HepG2 (cell line): Measurements from ENCODE around the gene RANBP2. TPM values are rescaled to one million over a fixed set of nuclear protein-coding genes. Genes with fewer than 3 reads are reported as not detected.

Experiments
- ATM ChIP-seq: fragments of 450-650 bp; IDR thresholded peaks from 2 replicates; pipeline ENCODE4 v1.7.1; 2017; ENCODE audit warnings: mild to moderate bottlenecking, borderline replicate concordance
- FLYWCH1 ChIP-seq: sonication (generic); formaldehyde crosslinking; IDR thresholded peaks from 2 replicates; pipeline ENCODE4 v1.8.1; 2023; ENCODE audit warnings: mild to moderate bottlenecking, missing genetic modification reagents
- JDP2 ChIP-seq: sonication (generic); formaldehyde crosslinking; IDR thresholded peaks from 2 replicates; pipeline ENCODE4 v1.8.1; 2022; ENCODE audit warnings: missing genetic modification reagents, borderline replicate concordance
- NPAS2 ChIP-seq: sonication (generic); formaldehyde crosslinking; IDR thresholded peaks from 2 replicates; pipeline ENCODE4 v1.8.0; 2022; ENCODE audit warnings: mild to moderate bottlenecking, missing genetic modification reagents, borderline replicate concordance
- ZNF143 ChIP-seq: sonication (generic); formaldehyde crosslinking; IDR thresholded peaks from 2 replicates; pipeline ENCODE4 v1.4.0; 2020; ENCODE audit warnings: missing genetic modification reagents
- ZNF205 ChIP-seq: IDR thresholded peaks from 2 replicates; pipeline ENCODE4 v1.6.1; 2018; ENCODE audit warnings: missing biosample characterization, missing genetic modification reagents
- ZNF383 ChIP-seq: sonication (generic); formaldehyde crosslinking; IDR thresholded peaks from 2 replicates; pipeline ENCODE4 v1.4.0; 2020; ENCODE audit warnings: missing genetic modification reagents, mild to moderate bottlenecking, borderline replicate concordance
- ZNF510 ChIP-seq: sonication (generic); formaldehyde crosslinking; IDR thresholded peaks from 2 replicates; pipeline ENCODE4 v1.4.0; 2020; ENCODE audit warnings: low read depth, mild to moderate bottlenecking, missing genetic modification reagents
- ZNF703 ChIP-seq: sonication (generic); formaldehyde crosslinking; IDR thresholded peaks from 2 replicates; pipeline ENCODE4 v1.5.1; 2020; ENCODE audit warnings: missing genetic modification reagents, mild to moderate bottlenecking, moderate library complexity, borderline replicate concordance
- polyA plus RNA-seq, 8 experiments: library from polyadenylated mRNA; depleted of rRNA in 3 of 8; stranded (reverse) in 7 of 8; unstranded in 1 of 8; fragments of >200 nt; fragmentation: Illumina TruSeq in 4 of 8; extraction: Trizol in 4 of 8; gene quantifications; 2 replicates each; pipeline versions ENCODE4 v1.2.1 to v1.2.3, GENCODE V29; 2011 to 2016; ENCODE audit warnings: low read depth in 4 of 8, missing spikeins in 1 of 8, mixed read lengths in 1 of 8; ENCODE audit not compliant: insufficient read depth in 1 of 8
- total RNA-seq, 5 experiments: library from RNA; depleted of rRNA; stranded (reverse); fragments of >200 nt; fragmentation: Illumina TruSeq; extraction: Trizol; gene quantifications; 2 replicates each; pipeline ENCODE4 v1.2.3, GENCODE V29; 2016; ENCODE audit warnings: low read depth in 1 of 5
- TF ChIP-seq, protein P1 (sequence below): sonication (generic); formaldehyde crosslinking; IDR thresholded peaks from 2 replicates; pipeline ENCODE4 v1.4.0; 2020; ENCODE audit warnings: missing genetic modification reagents
- TF ChIP-seq, protein P2 (sequence below), 2 experiments: fragments of 450-650 bp in 1 of 2; sonication (generic) in 1 of 2; formaldehyde crosslinking in 1 of 2; IDR thresholded peaks; 2 replicates each; pipeline versions ENCODE4 v1.6.1 to v1.8.0; 2016 to 2022; ENCODE audit warnings: antibody characterized with exemption in 1 of 2, mild to moderate bottlenecking in 1 of 2, missing genetic modification reagents in 1 of 2
- TF ChIP-seq, protein P3 (sequence below): sonication (generic); formaldehyde crosslinking; IDR thresholded peaks from 2 replicates; pipeline ENCODE4 v1.8.0; 2022; ENCODE audit warnings: mild to moderate bottlenecking, missing genetic modification reagents
- TF ChIP-seq, protein P4 (sequence below): sonication (generic); formaldehyde crosslinking; IDR thresholded peaks from 2 replicates; pipeline ENCODE4 v1.8.1; 2023; ENCODE audit warnings: missing genetic modification reagents, mild to moderate bottlenecking, borderline replicate concordance

RANBP2 gene
- total and polyA plus RNA-seq, 2 of the 13 experiments (the other 11 are each of a cell fraction or from before 2014, with no cell fraction given): 12.2 to 87.0 TPM

DNA sequence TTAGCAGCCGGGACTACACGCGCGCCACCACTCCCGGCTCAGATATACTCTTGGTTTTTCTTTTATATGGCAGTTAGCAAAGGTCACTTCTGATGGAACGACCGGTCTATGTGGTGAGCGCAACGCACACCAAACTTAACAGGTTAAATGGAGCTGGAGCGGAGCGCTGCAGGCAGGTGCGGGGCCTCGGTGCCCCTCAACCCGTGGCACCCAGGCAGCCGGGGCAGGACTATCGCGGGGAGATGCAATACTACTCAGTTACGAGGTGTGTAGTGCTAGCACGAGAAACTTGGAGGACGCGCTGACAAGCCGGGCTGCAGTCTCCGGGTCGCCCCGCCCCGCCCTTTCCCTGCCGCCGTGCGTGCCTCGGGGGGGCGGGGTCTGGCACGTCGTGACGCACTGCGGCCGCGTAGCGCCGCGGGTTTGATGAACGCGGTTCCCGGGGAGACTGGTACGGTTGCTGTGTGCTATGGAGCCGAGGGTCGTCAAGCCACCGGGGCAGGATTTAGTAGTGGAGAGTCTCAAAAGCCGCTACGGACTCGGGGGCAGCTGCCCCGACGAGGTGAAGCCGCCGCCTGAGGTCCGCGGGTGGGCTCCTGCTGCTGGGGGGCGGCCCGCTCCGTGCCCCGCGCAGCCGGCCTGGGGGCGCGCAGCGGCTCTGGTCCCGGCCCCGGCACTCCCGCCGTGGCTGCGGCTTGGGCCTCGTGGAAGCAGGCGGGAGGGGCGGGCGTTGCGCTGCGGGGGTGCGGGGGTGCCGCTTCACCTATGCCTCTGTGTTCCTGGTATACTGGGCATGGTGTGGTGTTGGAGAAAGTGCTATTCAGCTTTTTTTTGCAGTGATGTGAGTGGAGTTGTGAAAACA is 67.3 kb downstream of the RANBP2 start, which contains the start of gene CCDC138 (continued):
- TF ChIP-seq, protein P1, sequence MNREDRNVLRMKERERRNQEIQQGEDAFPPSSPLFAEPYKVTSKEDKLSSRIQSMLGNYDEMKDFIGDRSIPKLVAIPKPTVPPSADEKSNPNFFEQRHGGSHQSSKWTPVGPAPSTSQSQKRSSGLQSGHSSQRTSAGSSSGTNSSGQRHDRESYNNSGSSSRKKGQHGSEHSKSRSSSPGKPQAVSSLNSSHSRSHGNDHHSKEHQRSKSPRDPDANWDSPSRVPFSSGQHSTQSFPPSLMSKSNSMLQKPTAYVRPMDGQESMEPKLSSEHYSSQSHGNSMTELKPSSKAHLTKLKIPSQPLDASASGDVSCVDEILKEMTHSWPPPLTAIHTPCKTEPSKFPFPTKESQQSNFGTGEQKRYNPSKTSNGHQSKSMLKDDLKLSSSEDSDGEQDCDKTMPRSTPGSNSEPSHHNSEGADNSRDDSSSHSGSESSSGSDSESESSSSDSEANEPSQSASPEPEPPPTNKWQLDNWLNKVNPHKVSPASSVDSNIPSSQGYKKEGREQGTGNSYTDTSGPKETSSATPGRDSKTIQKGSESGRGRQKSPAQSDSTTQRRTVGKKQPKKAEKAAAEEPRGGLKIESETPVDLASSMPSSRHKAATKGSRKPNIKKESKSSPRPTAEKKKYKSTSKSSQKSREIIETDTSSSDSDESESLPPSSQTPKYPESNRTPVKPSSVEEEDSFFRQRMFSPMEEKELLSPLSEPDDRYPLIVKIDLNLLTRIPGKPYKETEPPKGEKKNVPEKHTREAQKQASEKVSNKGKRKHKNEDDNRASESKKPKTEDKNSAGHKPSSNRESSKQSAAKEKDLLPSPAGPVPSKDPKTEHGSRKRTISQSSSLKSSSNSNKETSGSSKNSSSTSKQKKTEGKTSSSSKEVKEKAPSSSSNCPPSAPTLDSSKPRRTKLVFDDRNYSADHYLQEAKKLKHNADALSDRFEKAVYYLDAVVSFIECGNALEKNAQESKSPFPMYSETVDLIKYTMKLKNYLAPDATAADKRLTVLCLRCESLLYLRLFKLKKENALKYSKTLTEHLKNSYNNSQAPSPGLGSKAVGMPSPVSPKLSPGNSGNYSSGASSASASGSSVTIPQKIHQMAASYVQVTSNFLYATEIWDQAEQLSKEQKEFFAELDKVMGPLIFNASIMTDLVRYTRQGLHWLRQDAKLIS (CRISPR knock-in tag): no peak
- TF ChIP-seq ZNF205 (CRISPR knock-in tag) (no peak), FLYWCH1 (CRISPR knock-in tag) (no peak), NPAS2 (no peak), ZNF143 (CRISPR knock-in tag) (peak; percentile 47; the same call in 1 of the 2 replicates), ZNF510 (CRISPR knock-in tag) (no peak), ZNF703 (CRISPR knock-in tag) (0 out of 2 replicates have a peak, but pooled peaks have one; percentile 2), JDP2 (CRISPR knock-in tag) (no peak; the same call in 1 of the 2 replicates), ZNF383 (CRISPR knock-in tag) (no peak), ATM (no peak)
- TF ChIP-seq, protein P2, sequence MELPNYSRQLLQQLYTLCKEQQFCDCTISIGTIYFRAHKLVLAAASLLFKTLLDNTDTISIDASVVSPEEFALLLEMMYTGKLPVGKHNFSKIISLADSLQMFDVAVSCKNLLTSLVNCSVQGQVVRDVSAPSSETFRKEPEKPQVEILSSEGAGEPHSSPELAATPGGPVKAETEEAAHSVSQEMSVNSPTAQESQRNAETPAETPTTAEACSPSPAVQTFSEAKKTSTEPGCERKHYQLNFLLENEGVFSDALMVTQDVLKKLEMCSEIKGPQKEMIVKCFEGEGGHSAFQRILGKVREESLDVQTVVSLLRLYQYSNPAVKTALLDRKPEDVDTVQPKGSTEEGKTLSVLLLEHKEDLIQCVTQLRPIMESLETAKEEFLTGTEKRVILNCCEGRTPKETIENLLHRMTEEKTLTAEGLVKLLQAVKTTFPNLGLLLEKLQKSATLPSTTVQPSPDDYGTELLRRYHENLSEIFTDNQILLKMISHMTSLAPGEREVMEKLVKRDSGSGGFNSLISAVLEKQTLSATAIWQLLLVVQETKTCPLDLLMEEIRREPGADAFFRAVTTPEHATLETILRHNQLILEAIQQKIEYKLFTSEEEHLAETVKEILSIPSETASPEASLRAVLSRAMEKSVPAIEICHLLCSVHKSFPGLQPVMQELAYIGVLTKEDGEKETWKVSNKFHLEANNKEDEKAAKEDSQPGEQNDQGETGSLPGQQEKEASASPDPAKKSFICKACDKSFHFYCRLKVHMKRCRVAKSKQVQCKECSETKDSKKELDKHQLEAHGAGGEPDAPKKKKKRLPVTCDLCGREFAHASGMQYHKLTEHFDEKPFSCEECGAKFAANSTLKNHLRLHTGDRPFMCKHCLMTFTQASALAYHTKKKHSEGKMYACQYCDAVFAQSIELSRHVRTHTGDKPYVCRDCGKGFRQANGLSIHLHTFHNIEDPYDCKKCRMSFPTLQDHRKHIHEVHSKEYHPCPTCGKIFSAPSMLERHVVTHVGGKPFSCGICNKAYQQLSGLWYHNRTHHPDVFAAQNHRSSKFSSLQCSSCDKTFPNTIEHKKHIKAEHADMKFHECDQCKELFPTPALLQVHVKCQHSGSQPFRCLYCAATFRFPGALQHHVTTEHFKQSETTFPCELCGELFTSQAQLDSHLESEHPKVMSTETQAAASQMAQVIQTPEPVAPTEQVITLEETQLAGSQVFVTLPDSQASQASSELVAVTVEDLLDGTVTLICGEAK (IDR thresholded peaks at IDR 0.05): no peak
- TF ChIP-seq, protein P2 (CRISPR knock-in tag; IDR thresholded peaks at IDR 0.05): peak; percentile 15
- TF ChIP-seq, protein P3, sequence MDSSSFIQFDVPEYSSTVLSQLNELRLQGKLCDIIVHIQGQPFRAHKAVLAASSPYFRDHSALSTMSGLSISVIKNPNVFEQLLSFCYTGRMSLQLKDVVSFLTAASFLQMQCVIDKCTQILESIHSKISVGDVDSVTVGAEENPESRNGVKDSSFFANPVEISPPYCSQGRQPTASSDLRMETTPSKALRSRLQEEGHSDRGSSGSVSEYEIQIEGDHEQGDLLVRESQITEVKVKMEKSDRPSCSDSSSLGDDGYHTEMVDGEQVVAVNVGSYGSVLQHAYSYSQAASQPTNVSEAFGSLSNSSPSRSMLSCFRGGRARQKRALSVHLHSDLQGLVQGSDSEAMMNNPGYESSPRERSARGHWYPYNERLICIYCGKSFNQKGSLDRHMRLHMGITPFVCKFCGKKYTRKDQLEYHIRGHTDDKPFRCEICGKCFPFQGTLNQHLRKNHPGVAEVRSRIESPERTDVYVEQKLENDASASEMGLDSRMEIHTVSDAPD (CRISPR knock-in tag): peak; percentile 62; the same call in 1 of the 2 replicates
- TF ChIP-seq, protein P4, sequence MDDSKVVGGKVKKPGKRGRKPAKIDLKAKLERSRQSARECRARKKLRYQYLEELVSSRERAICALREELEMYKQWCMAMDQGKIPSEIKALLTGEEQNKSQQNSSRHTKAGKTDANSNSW: no peak
